PC-3 (cell line): ENCODE results near the gene FAM151A. TPM values are rescaled to one million over a fixed set of nuclear protein-coding genes. Genes with fewer than 3 reads are reported as not detected.

Experiments
- ATAC-seq: fragments of 200-7000 bp; cut with Tn5 transposase; 2 replicates; pipeline ENCODE4 v1.9.1; 2020; ENCODE audit warnings: mild to moderate bottlenecking, moderate library complexity
- BruUV-seq: library from RNA; stranded (reverse); fragments of 400-500 nt; replicated peaks from 2 replicates; lab custom pipeline; 2021; lab: Mats Ljungman, UMichigan
- CTCF ChIA-PET: fragments of 300-600 bp; sonication (Branson Sonifier 250); formaldehyde crosslinking; loops from one replicate; lab custom pipeline; 2022; ENCODE audit warnings: antibody characterized with exemption; lab: Charles Lee
- POLR2A ChIA-PET: fragments of 300-600 bp; sonication (Branson Sonifier 250); formaldehyde crosslinking; loops from one replicate; lab custom pipeline; 2022; ENCODE audit warnings: antibody characterized with exemption; ENCODE audit not compliant: unreplicated experiment; lab: Charles Lee
- DNase-seq: peaks from one replicate; pipeline ENCODE4 v3.0.0-alpha.2; 2015
- H2AFZ ChIP-seq: fragments of 300-600 bp; sonication (generic); 2 replicates; pipeline ENCODE4 v1.6.0; 2016; ENCODE audit warnings: antibody characterized with exemption, low read length
- H3F3A ChIP-seq: fragments of 300-600 bp; sonication (generic); one replicate; pipeline ENCODE4 v1.6.0; 2017; ENCODE audit warnings: antibody characterized with exemption, low read length, control low read depth, mild to moderate bottlenecking; ENCODE audit not compliant: unreplicated experiment
- H3K27ac ChIP-seq: fragments of 300-600 bp; sonication (generic); 2 replicates; pipeline ENCODE4 v1.5.1; 2016; ENCODE audit warnings: mild to moderate bottlenecking, low read length
- H3K27me3 ChIP-seq: fragments of 300-600 bp; sonication (generic); 2 replicates; pipeline ENCODE4 v1.6.1; 2016; ENCODE audit warnings: low read length, mixed read lengths
- H3K36me3 ChIP-seq: fragments of 300-600 bp; sonication (generic); 2 replicates; pipeline ENCODE4 v1.6.1; 2016; ENCODE audit warnings: low read depth, mixed run types, low read length, mixed read lengths
- H3K4me1 ChIP-seq: fragments of 300-600 bp; sonication (generic); 2 replicates; pipeline ENCODE4 v1.5.1; 2016; ENCODE audit warnings: low read length; ENCODE audit not compliant: insufficient read depth
- H3K4me2 ChIP-seq: fragments of 300-600 bp; sonication (generic); 2 replicates; pipeline ENCODE4 v1.6.0; 2016; ENCODE audit warnings: low read length
- H3K4me3 ChIP-seq: fragments of 300-600 bp; sonication (generic); 2 replicates; pipeline ENCODE4 v1.5.1; 2016; ENCODE audit warnings: mild to moderate bottlenecking, low read length, mixed read lengths
- H3K79me2 ChIP-seq: fragments of 300-600 bp; sonication (generic); 2 replicates; pipeline ENCODE4 v1.6.1; 2017; ENCODE audit warnings: low read length, mixed read lengths
- H3K9ac ChIP-seq: fragments of 300-600 bp; sonication (generic); 2 replicates; pipeline ENCODE4 v1.6.0; 2016; ENCODE audit warnings: mild to moderate bottlenecking, low read length
- H3K9me2 ChIP-seq: fragments of 300-600 bp; sonication (generic); replicated peaks from 2 replicates; pipeline ENCODE4 v1.6.1; 2016; ENCODE audit warnings: mixed run types, low read length, mixed read lengths
- H3K9me3 ChIP-seq: fragments of 300-600 bp; sonication (generic); 2 replicates; pipeline ENCODE4 v1.6.1; 2016; ENCODE audit warnings: low read length, mixed read lengths
- H4K20me1 ChIP-seq: fragments of 300-600 bp; sonication (generic); 2 replicates; pipeline ENCODE4 v1.6.1; 2016; ENCODE audit warnings: low read length, mixed read lengths
- CTCF ChIP-seq: fragments of 300-600 bp; sonication (generic); conservative IDR thresholded peaks from 2 replicates; pipeline ENCODE4 v1.5.1; 2017; ENCODE audit warnings: antibody characterized with exemption, low read depth, mild to moderate bottlenecking, low read length
- EZH2 ChIP-seq: fragments of 300-600 bp; sonication (generic); IDR thresholded peaks from one replicate; pipeline ENCODE4 v1.6.1; 2017; ENCODE audit warnings: antibody characterized with exemption, mild to moderate bottlenecking, low read length; ENCODE audit not compliant: unreplicated experiment
- EZH2phosphoT487 ChIP-seq: fragments of 300-600 bp; sonication (generic); IDR thresholded peaks from 2 replicates; pipeline ENCODE4 v1.6.1; 2018; ENCODE audit warnings: mild to moderate bottlenecking, antibody characterized with exemption, low read length, borderline replicate concordance
- intact Hi-C: fragments of 100-400 bp; cut with micrococcal nuclease; formaldehyde crosslinking; loops from 2 replicates; pipeline ENCODE4 v1.9.0; 2023
- total RNA-seq: library from RNA; depleted of rRNA; stranded (reverse); fragments of >200 nt; gene quantifications from 2 replicates; pipeline ENCODE4 v1.2.3, GENCODE V29; 2014

FAM151A gene
- total RNA-seq, 1 experiment from 2014 or later: not detected

DNA sequence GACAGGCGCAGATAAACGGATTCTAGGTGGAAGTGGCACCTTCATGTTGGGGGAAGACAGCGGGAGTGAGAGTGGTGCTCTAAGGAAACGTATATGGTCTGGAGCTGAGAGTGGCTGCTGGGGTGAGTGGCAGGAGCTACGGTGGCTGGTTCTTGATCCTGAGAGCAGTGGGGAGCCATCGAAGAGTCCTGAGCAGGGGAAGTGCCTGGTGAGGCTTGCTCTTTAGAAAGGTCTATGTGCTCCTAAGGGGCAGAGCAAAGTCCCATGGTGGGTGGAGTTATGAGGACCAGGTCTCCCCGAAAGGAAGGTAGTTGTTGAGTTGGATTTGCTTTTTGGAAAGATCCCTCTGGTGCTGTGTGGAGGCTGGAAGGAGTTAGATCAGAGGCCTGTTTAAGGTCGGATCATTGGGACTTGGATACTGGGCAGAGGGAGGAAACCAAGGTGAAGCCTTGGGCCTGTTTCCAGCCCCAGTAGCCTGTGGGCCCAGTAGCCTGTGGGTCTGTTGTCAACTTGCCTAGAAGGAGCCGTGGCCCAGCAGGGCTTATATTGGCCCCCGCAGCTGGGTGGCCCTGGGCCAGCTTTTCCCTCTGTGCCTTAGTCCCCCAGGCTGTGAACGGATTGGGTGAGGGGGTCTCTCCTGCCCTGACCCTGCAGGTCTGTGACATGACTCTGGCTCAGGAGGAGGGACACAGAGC is 42.3 kb downstream of the FAM151A start:
- ATAC-seq (no peak), DNase-seq (no peak)
- H3K27me3 ChIP-seq: no peaks in the 10 kb centered on the region
- POLR2A ChIA-PET: no interaction called here
- no peak overlapping the region for H2AFZ ChIP-seq
- H4K20me1 ChIP-seq: no peaks in the 10 kb centered on the region
- H3K36me3 ChIP-seq: no peaks in the 10 kb centered on the region
- no peaks in the 10 kb centered on the region for H3K4me1 ChIP-seq
- H3K9ac ChIP-seq: no peak overlapping the region
- no peaks in the 10 kb centered on the region for H3K9me3 ChIP-seq
- H3K4me2 ChIP-seq: no peak overlapping the region
- no TSS peak for BruUV-seq
- no peaks in the 10 kb centered on the region for H3K9me2 ChIP-seq
- intact Hi-C loops: no loop called here
- no peaks in the 10 kb centered on the region for H3K79me2 ChIP-seq
- CTCF ChIA-PET: no interaction called here
- H3K27ac ChIP-seq: no peak overlapping the region
- H3K4me3 ChIP-seq: no peak overlapping the region
- TF ChIP-seq CTCF (no peak), EZH2phosphoT487 (no peak), EZH2 (no peak)
- H3F3A ChIP-seq: no peaks in the 10 kb centered on the region

DNA sequence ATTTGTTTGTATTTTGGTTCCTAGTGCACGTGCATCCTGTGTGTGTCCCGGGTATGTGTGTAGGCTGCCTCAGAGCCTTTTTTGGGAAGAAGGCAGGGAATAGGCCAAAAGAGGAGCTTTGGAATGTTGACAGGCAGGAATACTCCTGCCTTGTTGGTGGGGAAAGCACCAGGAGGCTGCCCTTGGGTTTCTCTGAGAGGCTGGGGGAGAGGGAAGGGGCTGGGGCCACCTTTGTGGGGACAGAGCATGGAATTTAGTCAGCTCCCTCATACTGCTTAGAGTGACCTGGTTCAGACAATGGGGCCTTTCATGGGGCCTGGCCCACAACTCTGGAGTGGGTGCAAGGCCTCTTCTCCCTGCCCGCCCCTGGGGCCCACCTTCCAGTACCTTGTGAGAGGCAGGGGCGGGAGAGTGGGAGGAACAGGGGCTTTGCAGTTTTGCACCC is 44.0 kb downstream of the FAM151A start:
- DNase-seq: no peak
- no peak overlapping the region for H3K4me2 ChIP-seq
- H2AFZ ChIP-seq: no peak overlapping the region
- H3K36me3 ChIP-seq: no peaks in the 10 kb centered on the region
- CTCF ChIA-PET: no interaction called here
- no peak overlapping the region for H3K4me3 ChIP-seq
- TF ChIP-seq EZH2 (no peak), EZH2phosphoT487 (no peak), CTCF (no peak)
- ATAC-seq: no peak
- no TSS peak for BruUV-seq
- no peaks in the 10 kb centered on the region for H3K79me2 ChIP-seq
- H3K27ac ChIP-seq: no peak overlapping the region
- H3K9me2 ChIP-seq: no peaks in the 10 kb centered on the region
- POLR2A ChIA-PET: no interaction called here
- no peaks in the 10 kb centered on the region for H4K20me1 ChIP-seq
- intact Hi-C loops: no loop called here
- no peaks in the 10 kb centered on the region for H3F3A ChIP-seq
- no peaks in the 10 kb centered on the region for H3K4me1 ChIP-seq
- H3K9ac ChIP-seq: no peak overlapping the region
- H3K9me3 ChIP-seq: no peaks in the 10 kb centered on the region
- no peaks in the 10 kb centered on the region for H3K27me3 ChIP-seq

- Histone ChIP-seq H3K9ac (no peak overlapping the region), H3K9me3 (no peaks in the 10 kb centered on the region), H3F3A (no peaks in the 10 kb centered on the region), H3K79me2 (no peaks in the 10 kb centered on the region), H2AFZ (no peak overlapping the region), H3K36me3 (no peaks in the 10 kb centered on the region), H4K20me1 (no peaks in the 10 kb centered on the region), H3K27me3 (no peaks in the 10 kb centered on the region), H3K4me3 (no peak overlapping the region), H3K27ac (no peak overlapping the region), H3K4me1 (no peaks in the 10 kb centered on the region), H3K4me2 (no peak overlapping the region), H3K9me2 (no peaks in the 10 kb centered on the region)
- ChIA-PET POLR2A (no interaction called here), CTCF (no interaction called here)
- TF ChIP-seq EZH2: no peak
- TF ChIP-seq EZH2phosphoT487: no peak
- TF ChIP-seq CTCF: no peak
- no peak for DNase-seq
- BruUV-seq: no TSS peak
- intact Hi-C loops: no loop called here
- ATAC-seq: no peak
Measured at GRCh38 chr1:54577612-54578011, 45.7 kb downstream of the FAM151A start.
